GM10266 (cell line): ENCODE data around the gene EXOC6B.

Source experiments
- DNase-seq: peaks from one replicate; pipeline ENCODE4 v3.0.0; 2012; ENCODE audit errors: extremely low spot score
- TF ChIP-seq, protein P1 (sequence below): IDR thresholded peaks from 2 replicates; pipeline ENCODE4 v1.5.1; 2012; ENCODE audit warnings: mild to moderate bottlenecking, low read depth; ENCODE audit not compliant: control insufficient read depth, insufficient read depth; ENCODE audit errors: missing control alignments

Gene EXOC6B

GRCh38 chr2:72583376-72583775 is 242.5 kb downstream of the EXOC6B start:
- no peak for DNase-seq
- TF ChIP-seq, protein P1, sequence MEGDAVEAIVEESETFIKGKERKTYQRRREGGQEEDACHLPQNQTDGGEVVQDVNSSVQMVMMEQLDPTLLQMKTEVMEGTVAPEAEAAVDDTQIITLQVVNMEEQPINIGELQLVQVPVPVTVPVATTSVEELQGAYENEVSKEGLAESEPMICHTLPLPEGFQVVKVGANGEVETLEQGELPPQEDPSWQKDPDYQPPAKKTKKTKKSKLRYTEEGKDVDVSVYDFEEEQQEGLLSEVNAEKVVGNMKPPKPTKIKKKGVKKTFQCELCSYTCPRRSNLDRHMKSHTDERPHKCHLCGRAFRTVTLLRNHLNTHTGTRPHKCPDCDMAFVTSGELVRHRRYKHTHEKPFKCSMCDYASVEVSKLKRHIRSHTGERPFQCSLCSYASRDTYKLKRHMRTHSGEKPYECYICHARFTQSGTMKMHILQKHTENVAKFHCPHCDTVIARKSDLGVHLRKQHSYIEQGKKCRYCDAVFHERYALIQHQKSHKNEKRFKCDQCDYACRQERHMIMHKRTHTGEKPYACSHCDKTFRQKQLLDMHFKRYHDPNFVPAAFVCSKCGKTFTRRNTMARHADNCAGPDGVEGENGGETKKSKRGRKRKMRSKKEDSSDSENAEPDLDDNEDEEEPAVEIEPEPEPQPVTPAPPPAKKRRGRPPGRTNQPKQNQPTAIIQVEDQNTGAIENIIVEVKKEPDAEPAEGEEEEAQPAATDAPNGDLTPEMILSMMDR: no peak

- no peak for DNase-seq
- TF ChIP-seq, protein P1: no peak
These were observed 244.2 kb downstream of the EXOC6B start for GRCh38 chr2:72581560-72582181.

DNA sequence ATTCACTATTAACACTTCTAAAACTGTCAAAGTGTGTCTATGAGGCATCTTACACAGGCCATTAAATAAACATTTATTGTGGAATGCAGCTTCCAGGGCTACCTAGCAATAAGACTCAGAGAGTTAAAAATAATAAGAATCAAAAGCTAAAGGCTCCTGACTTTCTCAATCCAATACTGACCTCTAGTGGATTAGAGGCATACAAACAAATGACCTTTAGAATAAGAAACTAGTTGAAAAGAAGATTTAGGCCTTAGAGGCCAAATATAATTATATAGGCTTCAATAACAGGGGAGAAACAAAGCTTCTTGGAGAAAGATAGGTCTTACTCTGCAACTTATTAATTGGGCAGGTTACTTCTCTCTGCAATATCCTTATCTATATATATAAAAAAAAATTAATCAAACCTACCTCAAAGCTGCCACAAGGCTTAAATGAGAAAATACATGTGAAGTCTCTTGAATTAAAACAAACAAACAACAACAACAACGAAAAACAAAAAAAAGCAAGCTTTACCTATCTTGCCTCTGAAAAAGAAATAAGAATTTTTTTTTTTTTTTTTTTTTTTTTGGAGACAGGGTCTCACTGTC is 246.1 kb downstream of the EXOC6B start:
- TF ChIP-seq, protein P1: peak; percentile 47
- peak; percentile 7 for DNase-seq

DNA sequence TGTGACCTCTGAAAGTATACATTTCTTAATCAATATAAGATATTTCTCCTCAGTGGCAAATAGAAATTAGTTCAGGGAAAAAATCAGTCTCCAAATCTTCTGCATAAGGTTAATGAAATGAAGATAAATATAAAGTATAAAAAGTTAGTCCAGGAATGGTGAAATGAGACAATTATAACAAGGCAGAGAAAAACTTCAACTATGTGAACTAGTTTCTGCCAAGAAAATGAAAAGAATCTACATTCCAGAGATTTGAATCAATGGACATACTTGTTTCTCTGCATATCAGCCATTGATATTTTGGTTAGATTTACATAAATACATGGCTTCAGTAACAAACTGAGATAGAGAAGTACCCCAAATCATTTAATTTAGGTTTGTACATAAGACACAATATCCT is 249.0 kb downstream of the EXOC6B start:
- DNase-seq: no peak
- TF ChIP-seq, protein P1: no peak

DNA sequence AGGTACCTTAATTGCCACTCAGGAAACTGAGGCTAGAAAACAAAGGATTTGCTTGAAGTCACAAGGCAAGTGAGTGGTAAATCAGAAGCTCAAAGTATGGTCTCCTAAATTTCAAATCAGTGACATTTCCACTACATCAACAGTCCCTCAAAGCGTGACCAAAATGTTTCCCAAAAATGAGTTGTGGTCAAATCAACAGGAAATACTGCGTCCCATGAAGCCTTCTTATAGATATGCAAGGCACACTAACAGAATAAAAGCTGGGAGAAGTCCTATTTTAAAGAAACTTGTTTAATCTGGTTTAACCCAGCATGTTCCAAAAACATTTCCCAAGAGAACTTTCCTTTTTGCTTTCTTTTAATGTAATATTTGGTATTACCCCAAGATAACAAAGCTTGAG is 249.4 kb downstream of the EXOC6B start:
- DNase-seq: no peak
- TF ChIP-seq, protein P1: no peak

GRCh38 chr2:72574886-72575285 is 250.9 kb downstream of the EXOC6B start:
- TF ChIP-seq, protein P1: no peak
- DNase-seq: no peak

DNA sequence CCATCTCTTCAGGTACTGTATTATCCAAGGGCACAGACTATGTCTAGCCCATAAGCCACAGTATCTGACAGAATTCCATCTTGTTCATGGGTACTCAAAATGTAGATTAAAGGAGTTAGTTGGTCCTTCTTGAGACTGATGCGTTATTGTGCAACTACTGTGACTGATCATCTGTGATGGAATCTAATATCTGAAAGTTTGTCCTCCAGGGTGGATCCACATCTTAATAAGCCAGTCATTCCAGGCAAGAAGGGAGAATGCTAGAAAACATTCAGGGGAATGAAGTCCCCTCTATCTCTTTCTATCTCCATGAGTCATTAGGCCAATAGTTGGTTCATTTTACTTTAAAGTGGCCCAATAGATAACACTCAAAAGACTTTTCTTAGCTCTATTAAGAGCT is 252.6 kb downstream of the EXOC6B start:
- TF ChIP-seq, protein P1: no peak

More for the DNA sequence above, 252.6 kb downstream of the EXOC6B start:
- DNase-seq: no peak
